ENCODE results near the gene LBR. TPM values are rescaled to one million over a fixed set of nuclear protein-coding genes. Genes with fewer than 3 reads are reported as not detected.

Gene LBR
- polyA plus RNA-seq, 1 donor (not counting 4 experiments of a cell fraction or from before 2014, with no cell fraction given), result 30.5 TPM

DNA sequence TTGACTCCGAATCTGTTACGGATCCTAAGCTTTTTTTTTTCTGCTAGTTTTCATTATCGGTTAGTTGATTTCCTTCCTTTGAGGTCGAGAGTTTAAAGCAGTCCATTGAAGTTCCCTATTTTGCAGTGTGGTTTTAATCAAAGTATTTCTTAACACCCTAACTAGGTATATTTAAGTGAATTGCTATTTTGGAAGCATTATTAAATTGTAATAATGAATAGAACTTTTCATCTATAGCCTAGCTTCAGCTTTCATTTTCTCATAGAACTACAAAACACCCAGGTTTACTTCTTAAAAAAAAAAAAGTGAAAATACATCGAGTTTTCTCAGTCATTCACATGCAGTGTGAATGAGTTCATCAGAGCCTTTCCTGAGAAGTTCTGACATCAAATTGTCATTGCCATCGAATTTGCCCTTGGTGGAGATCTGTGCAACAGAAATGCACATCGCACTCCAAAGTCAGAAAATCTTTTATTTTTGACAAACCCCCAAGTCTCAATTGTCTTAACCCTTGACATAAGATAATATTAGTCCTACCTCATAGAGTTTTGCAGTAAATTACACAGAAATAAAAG is 1.1 kb upstream of the LBR start:
- peak overlapping the region; percentile 93 for H2AFZ ChIP-seq (ENCODE audit: control insufficient read depth, low read length)
- no peaks in the 10 kb centered on the region for H3K36me3 ChIP-seq (ENCODE audit: control insufficient read depth in 2 of 2, extremely low read depth in 1 of 2, insufficient read depth in 2 of 2, low read length in 2 of 2)
- TF ChIP-seq, protein P1, sequence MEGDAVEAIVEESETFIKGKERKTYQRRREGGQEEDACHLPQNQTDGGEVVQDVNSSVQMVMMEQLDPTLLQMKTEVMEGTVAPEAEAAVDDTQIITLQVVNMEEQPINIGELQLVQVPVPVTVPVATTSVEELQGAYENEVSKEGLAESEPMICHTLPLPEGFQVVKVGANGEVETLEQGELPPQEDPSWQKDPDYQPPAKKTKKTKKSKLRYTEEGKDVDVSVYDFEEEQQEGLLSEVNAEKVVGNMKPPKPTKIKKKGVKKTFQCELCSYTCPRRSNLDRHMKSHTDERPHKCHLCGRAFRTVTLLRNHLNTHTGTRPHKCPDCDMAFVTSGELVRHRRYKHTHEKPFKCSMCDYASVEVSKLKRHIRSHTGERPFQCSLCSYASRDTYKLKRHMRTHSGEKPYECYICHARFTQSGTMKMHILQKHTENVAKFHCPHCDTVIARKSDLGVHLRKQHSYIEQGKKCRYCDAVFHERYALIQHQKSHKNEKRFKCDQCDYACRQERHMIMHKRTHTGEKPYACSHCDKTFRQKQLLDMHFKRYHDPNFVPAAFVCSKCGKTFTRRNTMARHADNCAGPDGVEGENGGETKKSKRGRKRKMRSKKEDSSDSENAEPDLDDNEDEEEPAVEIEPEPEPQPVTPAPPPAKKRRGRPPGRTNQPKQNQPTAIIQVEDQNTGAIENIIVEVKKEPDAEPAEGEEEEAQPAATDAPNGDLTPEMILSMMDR (optimal IDR thresholded peaks at IDR 0.05 in 1 of 3, IDR thresholded peaks at IDR 0.05 in 1 of 3, conservative IDR thresholded peaks at IDR 0.05 in 1 of 3; ENCODE audit: extremely low read depth in 1 of 3, insufficient read depth in 2 of 3, low read length in 3 of 3), result no peak
- no peak for TF ChIP-seq EZH2 (IDR thresholded peaks at IDR 0.05; ENCODE audit: low read length)
- no peaks in the 10 kb centered on the region for H3K27me3 ChIP-seq (ENCODE audit: control insufficient read depth, extremely low read depth, insufficient read depth, low read length)
- DNase-seq (ENCODE audit: low read depth, low spot score), result no peak
- dilution Hi-C loops (cut with MboI; ENCODE audit: extremely low pct_ligation_motif_present, low sequenced_read_pairs), result no loop called here
- no peaks in the 10 kb centered on the region for H3K9me3 ChIP-seq (ENCODE audit: control insufficient read depth, low read depth, low read length)
- H3K4me3 ChIP-seq (ENCODE audit: control insufficient read depth in 2 of 3, extremely low read depth in 1 of 3, insufficient read depth in 2 of 3, low read depth in 1 of 3, low read length in 3 of 3), result peak overlapping the region; percentile 78 to 91 (median 81)
- peak overlapping the region; percentile 80 for H3K9ac ChIP-seq (ENCODE audit: control insufficient read depth, extremely low read depth, insufficient read depth, low read length)
- H3K4me2 ChIP-seq (ENCODE audit: control insufficient read depth, extremely low read depth, insufficient read depth, low read depth, low read length), result peak overlapping the region; percentile 86
- H3K4me1 ChIP-seq (ENCODE audit: control insufficient read depth, extremely low read depth, insufficient read depth, low read length), result peaks cover 30% of the 10 kb centered on the region
- H3K79me2 ChIP-seq (ENCODE audit: control insufficient read depth, insufficient read depth, low read length), result peaks cover 38% of the 10 kb centered on the region
- no peaks in the 10 kb centered on the region for H4K20me1 ChIP-seq (ENCODE audit: control insufficient read depth, extremely low read depth, insufficient read depth, low read length)
- H3K9me1 ChIP-seq (ENCODE audit: control insufficient read depth, extremely low read depth, insufficient read depth, low read length), result no peaks in the 10 kb centered on the region
- FAIRE-seq, result no peak
- H3K27ac ChIP-seq (ENCODE audit: control insufficient read depth, insufficient read depth, low read length), result peak overlapping the region; percentile 82

DNA sequence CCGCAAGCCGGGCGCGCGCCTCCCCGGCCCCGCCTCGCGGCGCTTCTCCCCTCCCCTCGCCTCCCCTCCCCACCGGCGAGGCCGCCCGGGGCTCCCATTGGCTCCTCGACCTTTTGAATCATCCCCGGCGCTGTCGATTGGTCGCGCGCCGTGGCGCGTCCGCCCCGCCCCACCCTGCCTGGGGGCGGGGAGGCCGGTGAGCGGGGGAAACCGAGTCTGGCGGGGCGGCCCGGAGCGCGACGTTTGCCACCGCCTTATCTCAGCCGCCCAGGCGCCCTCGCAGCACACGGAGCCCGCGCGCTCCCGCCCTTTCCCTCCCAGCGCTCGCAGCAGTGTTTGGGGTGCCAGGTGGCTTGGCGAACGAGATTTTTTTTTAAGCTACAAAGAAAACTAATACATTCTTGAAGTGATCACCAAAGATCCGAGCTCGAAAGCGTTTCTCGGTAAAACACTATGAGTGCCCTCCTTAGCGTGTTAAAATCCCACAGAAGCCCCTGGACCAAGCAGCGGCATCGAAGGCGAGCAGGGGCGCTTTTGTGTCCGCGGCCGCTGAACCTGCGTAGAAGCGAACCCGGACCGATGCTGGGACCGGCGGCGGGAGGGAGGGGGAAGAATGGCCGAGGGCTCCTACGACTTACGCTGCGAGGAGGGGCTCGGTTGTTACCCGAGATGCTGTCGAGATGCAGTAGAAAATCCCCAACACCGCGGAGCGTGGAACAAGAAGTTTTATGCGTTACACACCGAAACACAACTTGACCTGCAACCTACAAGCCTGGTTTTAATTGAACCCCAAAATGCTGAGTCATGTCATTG is 436 bp upstream of the LBR start:
- Histone ChIP-seq H3K9ac (ENCODE audit: control insufficient read depth, extremely low read depth, insufficient read depth, low read length) (peak overlapping the region; percentile 80), H3K27ac (ENCODE audit: control insufficient read depth, insufficient read depth, low read length) (peak overlapping the region; percentile 82), H3K9me1 (ENCODE audit: control insufficient read depth, extremely low read depth, insufficient read depth, low read length) (no peaks in the 10 kb centered on the region), H3K79me2 (ENCODE audit: control insufficient read depth, insufficient read depth, low read length) (peaks cover 45% of the 10 kb centered on the region), H3K9me3 (ENCODE audit: control insufficient read depth, low read depth, low read length) (no peaks in the 10 kb centered on the region), H3K36me3 (ENCODE audit: control insufficient read depth in 2 of 2, extremely low read depth in 1 of 2, insufficient read depth in 2 of 2, low read length in 2 of 2) (peaks cover 0 to 4% of the 10 kb centered on the region in 2 experiments), H3K4me2 (ENCODE audit: control insufficient read depth, extremely low read depth, insufficient read depth, low read depth, low read length) (peak overlapping the region; percentile 86), H3K27me3 (ENCODE audit: control insufficient read depth, extremely low read depth, insufficient read depth, low read length) (no peaks in the 10 kb centered on the region), H3K4me3 (ENCODE audit: control insufficient read depth in 2 of 3, extremely low read depth in 1 of 3, insufficient read depth in 2 of 3, low read depth in 1 of 3, low read length in 3 of 3) (peak overlapping the region; percentile 78 to 91 (median 81)), H2AFZ (ENCODE audit: control insufficient read depth, low read length) (peak overlapping the region; percentile 93), H3K4me1 (ENCODE audit: control insufficient read depth, extremely low read depth, insufficient read depth, low read length) (peaks cover 34% of the 10 kb centered on the region), H4K20me1 (ENCODE audit: control insufficient read depth, extremely low read depth, insufficient read depth, low read length) (no peaks in the 10 kb centered on the region)
- dilution Hi-C loops (cut with MboI; ENCODE audit: extremely low pct_ligation_motif_present, low sequenced_read_pairs), result no loop called here
- DNase-seq (ENCODE audit: low read depth, low spot score) (peak; percentile 40), FAIRE-seq (no peak)
- TF ChIP-seq, protein P1 (optimal IDR thresholded peaks at IDR 0.05 in 1 of 3, IDR thresholded peaks at IDR 0.05 in 1 of 3, conservative IDR thresholded peaks at IDR 0.05 in 1 of 3; ENCODE audit: extremely low read depth in 1 of 3, insufficient read depth in 2 of 3, low read length in 3 of 3), result no peak
- no peak for TF ChIP-seq EZH2 (IDR thresholded peaks at IDR 0.05; ENCODE audit: low read length)
